ENCODE results near the gene ALDOC. TPM values are rescaled to one million over a fixed set of nuclear protein-coding genes. Genes with fewer than 3 reads are reported as not detected.
A peak's percentile ranks its signal among the peaks of the same experiment; 100 is the strongest.

Gene ALDOC
- total RNA-seq, 1 experiment from 2014 or later = 53.2 TPM

- WGBS (ENCODE audit: extremely low coverage, insufficient read length, low lambda C conversion rate) = no CpG with 5 or more reads among the region's 3 CpGs
Measured at GRCh38 chr17:28563475-28563874, 13.2 kb downstream of the ALDOC start.

More at GRCh38 chr17:28563475-28563874, 13.2 kb downstream of the ALDOC start:
- H3K36me3 Mint-ChIP-seq (ENCODE audit: insufficient read depth in 1 of 3, low read depth in 3 of 3) = peaks cover 14 to 60% (median 30%) of the 10 kb centered on the region in 3 experiments
- H3T11ph ChIP-seq (ENCODE audit: low read length) = no peak overlapping the region
- H3K4me2 ChIP-seq (ENCODE audit: insufficient read depth, insufficient read length, low read length) = no peak overlapping the region
- H2BK12ac ChIP-seq (ENCODE audit: insufficient read length, low read depth, low read length) = no peak overlapping the region
- no peak overlapping the region for H3K9ac ChIP-seq (ENCODE audit: extremely low read depth, insufficient read length, low read length)
- no peaks in the 10 kb centered on the region for H3K9me3 Mint-ChIP-seq
- H3K23me2 ChIP-seq (ENCODE audit: insufficient read length, low read depth, low read length, poor library complexity, severe bottlenecking) = no peaks in the 10 kb centered on the region
- H2BK15ac ChIP-seq (ENCODE audit: low read depth, low read length) = no peak overlapping the region
- no peaks in the 10 kb centered on the region for H3K79me2 ChIP-seq (ENCODE audit: insufficient read depth, low read length)
- H4K8ac ChIP-seq (replicated peaks; ENCODE audit: insufficient read length, low read depth, low read length) = no peak overlapping the region
- H4K20me1 ChIP-seq (ENCODE audit: control insufficient read depth, insufficient read depth, insufficient read length) = no peaks in the 10 kb centered on the region
- H3K27me3 ChIP-seq (ENCODE audit: insufficient read depth, low read length) = no peaks in the 10 kb centered on the region
- DNase-seq = no peak
- no peaks in the 10 kb centered on the region for H3K79me1 ChIP-seq (ENCODE audit: insufficient read depth, low read depth, low read length, poor library complexity, severe bottlenecking)
- no peak overlapping the region for H3K56ac ChIP-seq (ENCODE audit: insufficient read length, low read depth, low read length)
- H3K14ac ChIP-seq (ENCODE audit: insufficient read depth, low read length) = no peak overlapping the region
- no peak overlapping the region for H3K4me3 Mint-ChIP-seq
- H3K27ac ChIP-seq (ENCODE audit: insufficient read length, low read depth, low read length) = no peak overlapping the region
- no peak overlapping the region for H3K18ac ChIP-seq (ENCODE audit: insufficient read length, low read depth, low read length)
- no peak overlapping the region for H2BK120ac ChIP-seq (ENCODE audit: low read depth, low read length, poor library complexity, severe bottlenecking)
- H2AFZ ChIP-seq (ENCODE audit: low read length) = no peak overlapping the region
- no peaks in the 10 kb centered on the region for H3K4me1 ChIP-seq (ENCODE audit: insufficient read depth, low read length)
- no peak overlapping the region for H3K4ac ChIP-seq (ENCODE audit: low read depth, low read length)
- H4K5ac ChIP-seq (ENCODE audit: insufficient read length, low read depth, low read length) = no peak overlapping the region
- no peaks in the 10 kb centered on the region for H3K27me3 Mint-ChIP-seq (ENCODE audit: low read depth)
- no peak overlapping the region for H2BK20ac ChIP-seq (ENCODE audit: low read depth, low read length, poor library complexity, severe bottlenecking)
- no peak for TF ChIP-seq CTCF (conservative IDR thresholded peaks at IDR 0.05)
- H3K27ac Mint-ChIP-seq = peak overlapping the region in 1 of 3 experiments; percentile 90; a peak in 1 of 7 replicates
- no peaks in the 10 kb centered on the region for H3K9me3 ChIP-seq (ENCODE audit: control insufficient read depth, low read depth, low read length)
- no peak overlapping the region for H2AK5ac ChIP-seq (ENCODE audit: insufficient read length, low read length)
- H3K23ac ChIP-seq (ENCODE audit: insufficient read length, low read depth, low read length) = no peak overlapping the region
- no peak overlapping the region for H2BK5ac ChIP-seq (ENCODE audit: insufficient read length, low read length)
- H4K91ac ChIP-seq (ENCODE audit: insufficient read length, low read depth, low read length) = no peak overlapping the region
- no peaks in the 10 kb centered on the region for H3K4me1 Mint-ChIP-seq

All from H9 (cell line).